ENCODE results near the gene LIPC. TPM values are rescaled to one million over a fixed set of nuclear protein-coding genes. Genes with fewer than 3 reads are reported as not detected.

LIPC gene
- total and polyA plus RNA-seq, 2 of the 4 experiments (the other 2 are of a cell fraction): 0.07 TPM; not detected in 1

DNA sequence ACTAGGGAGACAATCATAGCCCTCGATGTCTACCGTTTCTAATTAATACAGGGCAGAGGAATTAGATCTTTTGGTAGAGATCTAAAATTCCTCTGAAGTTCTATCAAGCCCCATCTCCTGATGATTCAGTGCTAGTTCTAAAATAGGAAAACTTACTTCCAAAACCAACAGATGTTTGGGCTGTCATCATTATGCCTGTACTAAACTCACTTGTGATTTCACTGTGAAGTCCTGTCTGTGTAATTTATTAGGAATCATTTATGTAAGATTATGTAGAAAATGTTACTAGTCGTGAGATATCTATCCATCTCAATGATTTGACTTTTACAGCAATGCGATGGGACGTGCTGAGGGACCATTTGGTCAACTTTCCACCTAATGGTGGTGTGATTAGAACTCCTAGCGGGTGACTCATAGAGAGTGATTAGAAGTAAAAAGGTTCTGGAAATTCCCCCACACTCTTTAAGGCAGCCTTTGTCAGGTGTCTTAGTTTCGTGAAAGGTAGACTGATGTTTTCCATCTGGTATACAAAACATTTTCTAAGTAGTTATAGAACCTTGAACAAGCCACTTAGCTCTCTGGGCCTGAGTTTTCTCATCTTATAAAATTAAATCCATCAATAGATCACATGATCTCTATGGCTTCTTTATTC is 34.2 kb downstream of the LIPC start (continued):
- TF ChIP-seq RAD21 (IDR thresholded peaks at IDR 0.05; ENCODE audit: low read length) (no peak), CHD1 (IDR thresholded peaks at IDR 0.05; ENCODE audit: low read depth, low read length) (no peak), MXI1 (IDR thresholded peaks at IDR 0.05; ENCODE audit: borderline replicate concordance, low read depth, low read length) (no peak)
- TF ChIP-seq, protein P1, sequence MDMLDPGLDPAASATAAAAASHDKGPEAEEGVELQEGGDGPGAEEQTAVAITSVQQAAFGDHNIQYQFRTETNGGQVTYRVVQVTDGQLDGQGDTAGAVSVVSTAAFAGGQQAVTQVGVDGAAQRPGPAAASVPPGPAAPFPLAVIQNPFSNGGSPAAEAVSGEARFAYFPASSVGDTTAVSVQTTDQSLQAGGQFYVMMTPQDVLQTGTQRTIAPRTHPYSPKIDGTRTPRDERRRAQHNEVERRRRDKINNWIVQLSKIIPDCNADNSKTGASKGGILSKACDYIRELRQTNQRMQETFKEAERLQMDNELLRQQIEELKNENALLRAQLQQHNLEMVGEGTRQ (IDR thresholded peaks at IDR 0.05; ENCODE audit: low read depth, low read length): no peak

DNA sequence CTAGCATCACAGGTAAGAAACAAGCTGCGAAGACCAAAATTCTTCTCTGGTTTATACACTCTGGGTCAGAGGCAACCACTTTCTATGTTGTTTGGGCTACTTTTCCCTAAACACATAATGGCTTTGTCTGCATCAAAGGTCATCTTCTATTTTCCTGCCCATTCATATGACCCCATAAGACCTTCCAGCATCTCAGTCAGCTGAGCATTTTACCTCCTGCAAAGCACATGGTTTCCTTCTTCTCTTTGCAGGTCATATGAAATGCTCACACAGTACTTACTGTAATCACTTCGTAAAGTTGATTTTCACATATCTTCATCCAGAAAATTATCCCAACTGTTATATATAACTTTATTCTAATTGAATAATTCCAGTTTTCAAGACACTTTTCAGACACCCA is 34.8 kb downstream of the LIPC start:
- BruUV-seq (replicated peaks): no TSS peak
- peak overlapping the region; percentile 86; the same call in 2 of the 3 replicates for H2BK15ac ChIP-seq (ENCODE audit: low read depth, low read length)
- H2AK9ac ChIP-seq (replicated peaks; ENCODE audit: low read depth, low read length, poor library complexity): no peak overlapping the region
- peak overlapping the region; percentile 76 for H2BK120ac ChIP-seq (ENCODE audit: low read depth, low read length)
- no peaks in the 10 kb centered on the region for H4K20me1 ChIP-seq (ENCODE audit: insufficient read depth, low read length)
- 0 out of 4 replicates have a peak, but pooled peaks cover 0 to 3% of the 10 kb centered on the region in 2 experiments for H3K79me1 ChIP-seq (ENCODE audit: low read depth in 1 of 2, low read length in 2 of 2)
- no peak overlapping the region for H3K4me3 ChIP-seq (ENCODE audit: insufficient read depth, low read depth, low read length)
- no peak overlapping the region for H3K56ac ChIP-seq (ENCODE audit: extremely low read depth, insufficient read depth, low read length)
- ATAC-seq (ENCODE audit: low read depth) (no peak), DNase-seq (no peak)
- intact Hi-C loops (cut with micrococcal nuclease): no loop called here
- H3K4me2 ChIP-seq (ENCODE audit: low read depth, low read length): no peak overlapping the region
- peak overlapping the region; percentile 63 for H2BK20ac ChIP-seq (ENCODE audit: low read depth, low read length)
- H3K9me3 ChIP-seq (ENCODE audit: control insufficient read depth, insufficient read depth, low read length): peaks cover 2% of the 10 kb centered on the region; the same call in 1 of the 2 replicates
- no peak overlapping the region for H2BK5ac ChIP-seq (ENCODE audit: low read depth, low read length, poor library complexity, severe bottlenecking)
- H3K36me3 ChIP-seq (ENCODE audit: control insufficient read depth, insufficient read depth, low read length): no peaks in the 10 kb centered on the region
- 80% methylated on average over 1 of the region's 2 CpGs; no CpG with 5 or more reads in 1 of the 2 experiments for WGBS, 2 experiments (ENCODE audit: extremely low coverage in 2 of 2, insufficient read length in 1 of 2)
- H3K4me1 ChIP-seq (ENCODE audit: control insufficient read depth, insufficient read depth, low read length): peaks cover 11% of the 10 kb centered on the region
- no peak overlapping the region; the same call in 1 of the 2 replicates for H3K23ac ChIP-seq (ENCODE audit: low read depth, low read length)
- no peak overlapping the region for H3K9ac ChIP-seq (ENCODE audit: low read depth, low read length)
- ChIA-PET CTCF (no interaction called here), POLR2A (ENCODE audit: unreplicated experiment) (no interaction called here)
- peak overlapping the region; percentile 55; the same call in 1 of the 2 replicates for H4K91ac ChIP-seq (ENCODE audit: insufficient read depth, low read depth, low read length)
- H4K8ac ChIP-seq (ENCODE audit: low read depth in 2 of 2, low read length in 2 of 2): peak overlapping the region in 1 of 2 experiments; percentile 30; a peak in 3 of 4 replicates
- H2AFZ ChIP-seq (replicated peaks; ENCODE audit: low read length, poor library complexity): no peak overlapping the region
- H2AK5ac ChIP-seq (ENCODE audit: low read depth, low read length): peak overlapping the region; percentile 52; the same call in 1 of the 2 replicates
- TF ChIP-seq CHD1 (IDR thresholded peaks at IDR 0.05; ENCODE audit: low read depth, low read length): no peak
- H3K9me1 ChIP-seq (ENCODE audit: insufficient read depth, low read length): peaks cover 21% of the 10 kb centered on the region; the same call in 1 of the 2 replicates
- no peak overlapping the region; the same call in 1 of the 2 replicates for H3K18ac ChIP-seq (ENCODE audit: low read depth, low read length)
- no peak overlapping the region for H3K14ac ChIP-seq (replicated peaks; ENCODE audit: low read depth, low read length)
- in situ Hi-C loops (cut with MboI; ENCODE audit: low sequenced_read_pairs): no loop called here
- H3K27ac ChIP-seq (ENCODE audit: insufficient read depth, low read length): no peak overlapping the region
- no peaks in the 10 kb centered on the region for H3K27me3 ChIP-seq (ENCODE audit: control insufficient read depth, insufficient read depth, low read length)
- H4K5ac ChIP-seq (ENCODE audit: low read depth, low read length): no peak overlapping the region
- peak overlapping the region; percentile 68 for H3K4ac ChIP-seq (ENCODE audit: low read depth, low read length)
- dilution Hi-C loops (cut with HindIII; ENCODE audit: low sequenced_read_pairs, unreplicated experiment): no loop called here

All from IMR-90 (cell line).